NCI-H2196 treated with DMSO at 0.1 percent for 48 hours (cell line): ENCODE data around the gene LRRC43.

Experiments used
- DNase-seq: peaks from one replicate; lab custom pipeline; 2025; ENCODE audit not compliant: unreplicated experiment; lab: John Stamatoyannopoulos, UW

LRRC43 gene

DNA sequence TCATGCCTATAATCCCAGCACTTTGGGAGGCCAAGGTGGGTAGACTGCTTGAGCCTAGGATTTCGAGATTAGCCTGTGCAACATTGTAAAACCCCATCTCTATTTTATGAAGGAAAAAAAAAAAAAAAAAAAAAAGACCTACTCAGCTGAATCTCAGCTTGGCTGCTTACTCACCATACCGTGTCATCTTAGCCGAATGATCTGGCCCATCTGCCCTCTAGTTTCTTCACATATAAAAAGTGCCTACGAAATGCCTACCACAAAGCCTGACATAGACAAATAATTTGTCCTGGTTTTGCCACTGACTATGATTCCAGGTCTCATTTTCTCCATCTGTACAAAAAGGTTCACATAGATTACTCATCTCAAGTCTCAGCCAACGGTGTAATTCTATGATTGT, 32.8 kb downstream of the LRRC43 start:
- DNase-seq: no peak

GRCh38 chr12:122216445-122216844, 33.5 kb downstream of the LRRC43 start:
- no peak for DNase-seq

GRCh38 chr12:122225683-122226365, 42.9 kb downstream of the LRRC43 start, which contains the start of gene DIABLO:
DIABLO (minus strand) TSS chr12:122226052; CDS start chr12:122226014, 38 bp downstream.
- peak; percentile 99 for DNase-seq

- no peak for DNase-seq
These were observed 43.6 kb downstream of the LRRC43 start for GRCh38 chr12:122226366-122227125.

- no peak for DNase-seq
These were observed 44.4 kb downstream of the LRRC43 start for GRCh38 chr12:122227341-122227740.

- DNase-seq: no peak
These were observed 45.2 kb downstream of the LRRC43 start for GRCh38 chr12:122228092-122228491.

DNA sequence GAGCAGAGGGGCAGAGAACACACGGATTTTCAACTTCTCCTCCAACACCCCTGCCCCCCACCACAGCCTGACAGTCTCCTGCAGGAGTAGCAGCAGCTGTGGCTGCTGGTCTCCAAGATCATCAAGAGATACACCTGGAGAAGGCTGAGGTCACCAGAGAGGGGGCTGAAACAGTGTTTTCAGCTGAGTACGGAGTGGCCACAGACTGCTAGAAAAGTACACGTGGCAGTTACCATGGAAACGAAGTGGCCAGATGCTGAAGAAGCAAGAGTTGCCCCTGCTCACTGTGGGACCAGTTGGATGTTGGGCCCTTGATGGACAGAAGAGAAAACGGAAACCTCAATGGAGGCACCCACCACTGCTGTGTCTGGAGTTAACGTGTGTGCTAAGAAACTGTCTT, 47.9 kb downstream of the LRRC43 start:
- DNase-seq: no peak

GRCh38 chr12:122232691-122233090, 49.8 kb downstream of the LRRC43 start:
- DNase-seq: no peak

DNA sequence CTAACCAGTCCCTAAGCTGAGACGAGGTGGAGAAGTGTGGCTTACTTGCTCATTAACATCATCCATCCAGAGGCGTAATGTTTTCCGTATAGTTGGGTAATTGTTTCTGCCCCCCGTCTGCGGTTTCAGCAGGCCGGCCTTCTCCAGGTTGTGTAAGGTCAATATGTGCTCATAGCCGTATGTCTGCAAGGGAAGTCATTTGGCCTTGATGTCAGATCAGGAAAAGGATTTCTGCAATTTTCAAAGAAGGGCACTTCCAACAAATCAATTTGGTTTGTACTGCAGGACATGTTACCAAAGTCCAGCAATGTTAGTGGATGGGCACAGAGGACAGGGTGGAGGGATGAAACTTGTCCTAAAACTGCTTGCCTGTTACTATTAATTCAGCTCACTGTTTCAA, 52.8 kb downstream of the LRRC43 start:
- DNase-seq: no peak

DNA sequence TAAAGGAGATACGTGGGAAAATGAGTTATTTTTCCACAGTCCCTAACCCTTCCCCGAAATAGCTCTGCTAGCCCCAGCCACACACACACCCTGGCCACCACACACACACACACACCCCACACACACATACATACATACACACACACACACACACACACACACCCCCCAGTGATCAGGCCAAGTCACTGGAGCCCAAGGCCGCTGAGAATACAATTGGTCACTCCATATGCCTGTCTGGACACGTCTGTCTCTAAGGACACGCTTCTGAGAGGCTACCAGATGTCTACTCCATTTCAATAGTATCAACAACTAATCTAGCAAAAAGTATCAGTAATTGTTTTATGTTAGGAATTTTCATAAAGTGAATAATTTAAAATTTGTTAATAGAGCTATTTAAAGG, 55.9 kb downstream of the LRRC43 start:
- no peak for DNase-seq

GRCh38 chr12:122243965-122244364, 61.0 kb downstream of the LRRC43 start:
- no peak for DNase-seq

DNA sequence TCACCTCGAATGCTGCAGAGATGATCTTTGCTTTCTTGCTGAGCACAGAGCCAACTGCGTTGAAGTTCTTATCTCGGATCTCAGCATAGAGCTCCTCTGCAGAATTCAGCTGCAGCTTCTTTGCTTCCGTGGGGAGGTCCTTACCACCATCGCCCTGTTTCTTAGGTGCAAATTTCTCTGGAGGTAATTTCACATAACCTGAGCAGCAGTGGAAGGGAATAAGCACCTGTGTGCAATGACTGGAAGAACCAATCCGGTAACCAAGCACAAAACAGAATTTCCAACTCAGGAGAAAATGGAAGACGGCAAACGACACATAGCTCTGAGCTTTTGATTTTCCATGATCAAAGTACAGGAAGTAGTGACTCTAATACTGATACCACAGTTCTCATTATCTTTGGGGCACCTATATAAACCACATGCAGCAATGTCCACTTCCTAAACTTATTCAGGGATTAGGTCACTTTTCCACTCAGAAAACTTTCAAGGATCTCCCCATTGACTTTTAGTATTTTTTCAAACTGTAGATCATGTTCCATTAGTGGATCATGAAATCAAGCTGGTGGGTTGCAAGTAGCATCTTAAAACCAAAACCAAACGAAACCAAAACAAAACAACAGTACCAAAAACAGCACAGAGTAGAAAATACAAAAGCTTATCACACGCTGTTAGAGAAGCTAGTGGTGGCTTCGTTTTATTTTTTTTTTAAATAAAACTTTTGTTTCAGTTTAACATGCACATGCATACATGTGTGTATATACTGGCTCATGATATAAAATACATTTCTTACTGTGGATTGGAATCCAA, 61.8 kb downstream of the LRRC43 start:
- no peak for DNase-seq

GRCh38 chr12:122245553-122245952, 62.6 kb downstream of the LRRC43 start:
- no peak for DNase-seq

- DNase-seq: peak; percentile 28
These were observed 67.1 kb downstream of the LRRC43 start for GRCh38 chr12:122250047-122250446.

DNA sequence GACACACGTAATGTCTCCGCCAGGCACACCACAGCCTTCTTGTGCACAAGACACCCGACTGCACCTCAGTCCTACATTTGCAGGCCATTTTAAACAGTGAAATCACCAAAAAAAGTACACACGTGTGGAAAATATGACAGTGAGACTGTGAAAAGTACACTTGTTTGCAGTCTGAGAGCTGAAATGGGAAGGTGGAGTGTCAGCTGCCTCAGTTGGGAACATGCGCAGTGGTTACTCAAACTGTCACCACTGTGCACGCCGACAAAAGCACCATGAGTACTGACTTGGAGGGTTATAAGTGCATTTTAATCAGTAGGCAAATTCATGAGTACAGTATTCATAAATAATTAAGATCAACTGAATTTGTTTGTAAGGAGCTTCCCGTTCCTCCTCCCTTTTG, 67.6 kb downstream of the LRRC43 start:
- no peak for DNase-seq
